K562 (cell line): ENCODE measurements around the gene SHISA5. TPM values are rescaled to one million over a fixed set of nuclear protein-coding genes. Genes with fewer than 3 reads are reported as not detected.

Experiments used
- ATAC-seq: fragments of 200-7000 bp; cut with Tn5 transposase; 3 replicates; pipeline ENCODE4 v1.9.1; 2020; ENCODE audit warnings: moderate library complexity
- BruUV-seq: library from RNA; stranded (reverse); fragments of 400-500 nt; replicated peaks from 2 replicates; lab custom pipeline; 2021; lab: Mats Ljungman, UMichigan
- CTCF ChIA-PET: fragments of 300-600 bp; formaldehyde crosslinking; extraction: SDS; loops from one replicate; lab custom pipeline; 2021; ENCODE audit warnings: low intra/inter-chr PET ratio; lab: Yijun Ruan, JAX
- POLR2A ChIA-PET: fragments of 300-600, 350-650 bp; sonication (Branson Sonifier 250); formaldehyde crosslinking; extraction: SDS; loops from one replicate; lab custom pipeline; 2021; ENCODE audit warnings: antibody characterized with exemption, inconsistent platforms; lab: Yijun Ruan, JAX
- DNase-seq, 4 experiments: peaks; one replicate each; pipeline versions ENCODE4 v3.0.0 to v3.0.0-alpha.2; 2011 to 2018; ENCODE audit warnings: low spot score in 3 of 4, mixed read lengths in 3 of 4; ENCODE audit errors: extremely low read depth in 1 of 4
- FAIRE-seq: peaks from 2 replicates; lab custom pipeline; 2011; peaks lifted over from hg19 to GRCh38; lab: Jason Lieb, UNC
- H2AFZ ChIP-seq: 2 replicates; pipeline ENCODE4 v1.6.0; 2011; ENCODE audit warnings: low read depth, low read length, control low read depth, inconsistent platforms
- H3K27ac ChIP-seq: fragments of 200-600 bp; 3 replicates; pipeline ENCODE4 v1.8.0; 2011; ENCODE audit warnings: low read depth, mild to moderate bottlenecking, control low read depth, inconsistent platforms, low read length, moderate library complexity, mixed read lengths; ENCODE audit errors: extremely low read depth
- H3K27me3 ChIP-seq, 2 experiments: fragments of 300-600 bp in 1 of 2; 2 replicates in 1 of 2; 3 replicates in 1 of 2; pipeline versions ENCODE4 v1.6.0 to v1.8.0; 2011; ENCODE audit warnings: inconsistent platforms in 2 of 2, low read length in 2 of 2, mild to moderate bottlenecking in 1 of 2, mixed read lengths in 1 of 2, moderate library complexity in 1 of 2; ENCODE audit not compliant: control insufficient read depth in 2 of 2, insufficient read depth in 2 of 2
- H3K36me3 ChIP-seq: fragments of 300-600 bp; 3 replicates; pipeline ENCODE4 v1.8.0; 2011; ENCODE audit warnings: mild to moderate bottlenecking, low read length, inconsistent platforms; ENCODE audit not compliant: control insufficient read depth, insufficient read depth
- H3K4me1 ChIP-seq, 2 experiments: fragments of 200-600 bp in 1 of 2; replicated peaks in 1 of 2; 2 replicates in 1 of 2; 3 replicates in 1 of 2; pipeline versions ENCODE4 v1.5.1 to v1.8.0; 2011; ENCODE audit warnings: inconsistent platforms in 2 of 2, low read length in 2 of 2, mild to moderate bottlenecking in 1 of 2, mixed read lengths in 1 of 2, moderate library complexity in 1 of 2; ENCODE audit not compliant: control insufficient read depth in 2 of 2, insufficient read depth in 2 of 2
- H3K4me2 ChIP-seq: 2 replicates; pipeline ENCODE4 v1.6.1; 2011; ENCODE audit warnings: low read length, control low read depth, inconsistent platforms, mixed read lengths; ENCODE audit not compliant: insufficient read depth
- H3K4me3 ChIP-seq: fragments of 200-600 bp; sonication (generic), shearing (Covaris generic); 2 replicates; pipeline ENCODE4 v1.5.1; 2016; ENCODE audit warnings: control low read depth, inconsistent platforms
- H3K79me2 ChIP-seq: fragments of 200-600 bp; 3 replicates; pipeline ENCODE4 v1.8.0; 2011; ENCODE audit warnings: low read length, inconsistent platforms; ENCODE audit not compliant: control insufficient read depth, insufficient read depth
- H3K9ac ChIP-seq, 2 experiments: 2 replicates each; pipeline versions ENCODE4 v1.6.0 to v1.6.1; 2011; ENCODE audit warnings: low read depth in 2 of 2, low read length in 2 of 2, control low read depth in 1 of 2, inconsistent platforms in 1 of 2, mild to moderate bottlenecking in 1 of 2, mixed read lengths in 1 of 2; ENCODE audit not compliant: insufficient read depth in 1 of 2
- H3K9me1 ChIP-seq: one replicate; pipeline ENCODE4 v1.6.0; 2011; ENCODE audit warnings: inconsistent platforms, mild to moderate bottlenecking, low read length, moderate library complexity; ENCODE audit not compliant: control insufficient read depth, insufficient read depth
- H3K9me3 ChIP-seq: replicated peaks from 2 replicates; pipeline ENCODE4 v1.5.1; 2011; ENCODE audit warnings: low read depth, low read length, inconsistent platforms; ENCODE audit not compliant: control insufficient read depth, insufficient read depth
- H4K20me1 ChIP-seq: replicated peaks from 2 replicates; pipeline ENCODE4 v1.6.1; 2011; ENCODE audit warnings: low read length, inconsistent platforms, mixed read lengths; ENCODE audit not compliant: control insufficient read depth, insufficient read depth
- POLR2G ChIP-seq: fragments of 200-400 bp; formaldehyde crosslinking; IDR thresholded peaks from 2 replicates; pipeline ENCODE4 v1.6.1; 2017; ENCODE audit warnings: low read depth, mild to moderate bottlenecking, antibody characterized with exemption, low read length, moderate library complexity
- ZNF124 ChIP-seq: sonication (generic); formaldehyde crosslinking; IDR thresholded peaks from 2 replicates; pipeline ENCODE4 v1.8.1; 2022; ENCODE audit warnings: missing genetic modification reagents
- WGBS: fragments of 100-300 bp; shearing (Covaris generic); methylation state at CpG from one replicate; pipeline ENCODE4 v1.1.6; 2016; ENCODE audit warnings: low coverage, mixed read lengths; ENCODE audit not compliant: insufficient coverage; ENCODE audit errors: missing lambda C conversion rate; 5-methylcytosine and 5-hydroxymethylcytosine counted together
- in situ Hi-C: fragments of 300-500 bp; cut with MboI; formaldehyde crosslinking; loops from 4 replicates; pipeline ENCODE4 v1.15.0; 2018; ENCODE audit warnings: inconsistent platforms, mixed read lengths
- intact Hi-C: fragments of 100-400 bp; cut with micrococcal nuclease; formaldehyde crosslinking; loops from 2 replicates; pipeline ENCODE4 v1.14.2; 2022
- polyA plus RNA-seq, 8 experiments: library from polyadenylated mRNA; depleted of rRNA in 4 of 8; stranded (reverse) in 5 of 8; unstranded in 3 of 8; fragments of >200 nt; fragmentation: Nextera tagmentation in 2 of 8; fragmentation: Illumina TruSeq in 1 of 8; extraction: Ambion mirVana in 2 of 8; extraction: Trizol in 1 of 8; gene quantifications; 2 replicates each; pipeline versions ENCODE4 v1.2.1 to v1.2.3, GENCODE V29; 2011 to 2014; ENCODE audit warnings: inconsistent platforms in 1 of 8, missing spikeins in 1 of 8
- total RNA-seq, 7 experiments: library from RNA; depleted of rRNA in 6 of 7; stranded (reverse); fragments of >200 nt in 6 of 7; fragmentation: Illumina TruSeq in 2 of 7; extraction: Trizol in 2 of 7; gene quantifications; 2 replicates each; pipeline versions ENCODE4 v1.2.1 to v1.2.3, GENCODE V29; 2011 to 2021; ENCODE audit warnings: low replicate concordance in 1 of 7

Gene SHISA5
- total and polyA plus RNA-seq, 9 of the 15 experiments (the other 6 are each of a cell fraction or from before 2014, with no cell fraction given): 8.4 to 85.8 (median 56.1) TPM

DNA sequence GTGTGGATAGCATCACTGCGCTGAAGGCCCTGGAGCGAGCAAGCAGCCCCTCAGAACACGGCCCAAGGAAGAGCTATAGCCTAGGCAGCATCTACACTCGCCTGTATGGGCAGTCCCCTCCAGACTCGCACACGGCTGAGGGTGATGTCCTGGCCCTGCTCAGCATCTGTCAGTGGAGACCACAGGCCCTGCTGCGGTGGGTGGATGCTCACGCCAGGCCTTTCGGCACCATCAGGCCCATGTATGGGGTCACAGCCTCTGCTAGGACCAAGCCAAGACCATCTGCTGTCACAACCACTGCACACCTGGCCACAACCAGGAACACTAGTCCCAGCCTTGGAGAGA, 36.9 kb downstream of the SHISA5 start:
- no TSS peak for BruUV-seq
- Histone ChIP-seq H3K9me1 (no peaks in the 10 kb centered on the region), H3K9me3 (no peaks in the 10 kb centered on the region), H3K4me3 (no peak overlapping the region), H3K36me3 (peaks cover 38% of the 10 kb centered on the region; the same call in 1 of the 3 replicates), H3K79me2 (peaks cover 15% of the 10 kb centered on the region), H3K9ac (peak overlapping the region in 1 of 2 experiments; percentile 83; a peak in 3 of 4 replicates), H3K27ac (no peak overlapping the region), H3K4me2 (no peak overlapping the region), H3K4me1 (peaks cover 6 to 54% of the 10 kb centered on the region in 2 experiments), H4K20me1 (no peaks in the 10 kb centered on the region; the same call in 1 of the 2 replicates), H3K27me3 (no peaks in the 10 kb centered on the region), H2AFZ (no peak overlapping the region)
- TF ChIP-seq ZNF124 (CRISPR knock-in tag) (0 out of 2 replicates have a peak, but pooled peaks have one; percentile 5), POLR2G (no peak; the same call in 1 of the 2 replicates)
- intact Hi-C loops: no loop called here
- no peak for DNase-seq
- ATAC-seq: no peak
- WGBS: 97% methylated on average over 9 of the region's 9 CpGs
- FAIRE-seq: no peak
- ChIA-PET POLR2A (no interaction called here), CTCF (no interaction called here)
- in situ Hi-C loops: loop anchor here (5.0 kb wide), 1 partner anchor 90 kb away; the partner anchor contains the start of gene PFKFB4

- no TSS peak for BruUV-seq
- 86% methylated on average over 10 of the region's 19 CpGs for WGBS
- FAIRE-seq: no peak
- DNase-seq: no peak
- ATAC-seq: no peak
- intact Hi-C loops (no loop called here), in situ Hi-C loops (loop anchor here (5.0 kb wide), 1 partner anchor 91 kb away; the partner anchor contains the start of gene PFKFB4)
- POLR2A ChIA-PET: interaction anchor here (0.6 to 1.0 kb wide), 2 partner anchors 13 to 27 kb away, joined by 3 to 4 read pairs; partner anchors contain the start of genes CCDC51 and TMA7
- Histone ChIP-seq H3K4me2 (peak overlapping the region; percentile 46; the same call in 1 of the 2 replicates), H3K36me3 (peaks cover 38% of the 10 kb centered on the region; the same call in 1 of the 3 replicates), H3K27me3 (no peaks in the 10 kb centered on the region), H3K27ac (peak overlapping the region; percentile 88), H3K79me2 (peaks cover 9% of the 10 kb centered on the region), H4K20me1 (no peaks in the 10 kb centered on the region; the same call in 1 of the 2 replicates), H3K9me1 (no peaks in the 10 kb centered on the region), H2AFZ (no peak overlapping the region), H3K9ac (peak overlapping the region; percentile 68 to 83; a peak in 3 of 4 replicates), H3K4me1 (peaks cover 6 to 49% of the 10 kb centered on the region in 2 experiments), H3K9me3 (no peaks in the 10 kb centered on the region), H3K4me3 (no peak overlapping the region)
- CTCF ChIA-PET: no interaction called here
- TF ChIP-seq POLR2G: peak; percentile 73
- TF ChIP-seq ZNF124 (CRISPR knock-in tag): peak; percentile 52; the same call in 1 of the 2 replicates
Observed at GRCh38 chr3:48466386-48467109, 37.4 kb downstream of the SHISA5 start.
